ENCODE measurements around the gene MGAT3. TPM values are rescaled to one million over a fixed set of nuclear protein-coding genes. Genes with fewer than 3 reads are reported as not detected.
A peak's percentile ranks its signal among the peaks of the same experiment; 100 is the strongest.

The MGAT3 gene
- total and polyA plus RNA-seq, 9 of the 15 experiments (the other 6 are each of a cell fraction or from before 2014, with no cell fraction given) = 0.10 to 11.5 (median 4.6) TPM

DNA sequence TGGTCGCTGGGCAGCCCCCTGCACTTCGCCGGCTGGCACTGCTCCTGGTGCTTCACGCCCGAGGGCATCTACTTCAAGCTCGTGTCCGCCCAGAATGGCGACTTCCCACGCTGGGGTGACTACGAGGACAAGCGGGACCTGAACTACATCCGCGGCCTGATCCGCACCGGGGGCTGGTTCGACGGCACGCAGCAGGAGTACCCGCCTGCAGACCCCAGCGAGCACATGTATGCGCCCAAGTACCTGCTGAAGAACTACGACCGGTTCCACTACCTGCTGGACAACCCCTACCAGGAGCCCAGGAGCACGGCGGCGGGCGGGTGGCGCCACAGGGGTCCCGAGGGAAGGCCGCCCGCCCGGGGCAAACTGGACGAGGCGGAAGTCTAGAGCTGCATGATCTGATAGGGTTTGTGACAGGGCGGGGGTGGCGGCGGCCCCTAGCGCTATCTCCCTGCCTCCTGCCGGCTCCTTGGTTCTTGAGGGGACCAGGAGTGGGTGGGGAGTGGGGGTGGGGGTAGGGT, 31.8 kb downstream of the MGAT3 start (continued):
- TF ChIP-seq MGA (IDR thresholded peaks at IDR 0.05) = peak; percentile 48
- TF ChIP-seq CREB1 (IDR thresholded peaks at IDR 0.05) = no peak
- no peak for TF ChIP-seq CREB1 (CRISPR knock-in tag; IDR thresholded peaks at IDR 0.05)
- peak; percentile 59 for TF ChIP-seq CBFA2T3 (IDR thresholded peaks at IDR 0.05)
- no peak for TF ChIP-seq MCM5 (IDR thresholded peaks at IDR 0.05; ENCODE audit: low read depth)
- TF ChIP-seq ARID1B (IDR thresholded peaks at IDR 0.05) = peak; percentile 49
- no peak for TF ChIP-seq ZNF212 (CRISPR knock-in tag; IDR thresholded peaks at IDR 0.05)
- peak; percentile 14; the same call in 1 of the 2 replicates for TF ChIP-seq PHF8 (IDR thresholded peaks at IDR 0.05; ENCODE audit: borderline replicate concordance, low read length)
- TF ChIP-seq TAF1 (IDR thresholded peaks at IDR 0.05; ENCODE audit: control insufficient read depth, extremely low read depth, insufficient read depth, low read length, severe bottlenecking) = no peak
- no peak for TF ChIP-seq MEF2D (tag; conservative IDR thresholded peaks at IDR 0.05; ENCODE audit: low read depth)
- no peak for TF ChIP-seq ZNF785 (CRISPR knock-in tag; IDR thresholded peaks at IDR 0.05)
- TF ChIP-seq ZBTB7A (IDR thresholded peaks at IDR 0.05; ENCODE audit: borderline replicate concordance, control insufficient read depth, low read depth, low read length) = peak; percentile 74; the same call in 1 of the 2 replicates
- TF ChIP-seq HMGXB4 (CRISPR knock-in tag; IDR thresholded peaks at IDR 0.05) = no peak
- TF ChIP-seq ZNF347 (CRISPR knock-in tag; IDR thresholded peaks at IDR 0.05; ENCODE audit: low read depth) = no peak
- TF ChIP-seq RBFOX2 (IDR thresholded peaks at IDR 0.05; ENCODE audit: low read depth, low read length) = peak; percentile 59
- TF ChIP-seq LEF1 (IDR thresholded peaks at IDR 0.05) = peak; percentile 45; the same call in 1 of the 2 replicates
- no peak for TF ChIP-seq BRD9 (IDR thresholded peaks at IDR 0.05; ENCODE audit: low read depth, partially characterized antibody)
- TF ChIP-seq ZKSCAN3 (CRISPR knock-in tag; IDR thresholded peaks at IDR 0.05) = no peak
